ENCODE measurements around the gene APOA4. TPM values are rescaled to one million over a fixed set of nuclear protein-coding genes. Genes with fewer than 3 reads are reported as not detected.
A peak's percentile ranks its signal among the peaks of the same experiment; 100 is the strongest.

APOA4 gene
- total and polyA plus RNA-seq, 9 of the 15 experiments (the other 6 are each of a cell fraction or from before 2014, with no cell fraction given) = 0.07 TPM; not detected in 8

GRCh38 chr11:116787786-116788486 is 35.2 kb downstream of the APOA4 start, which contains the start of gene ZPR1 (continued):
- TF ChIP-seq MLLT1 (IDR thresholded peaks at IDR 0.05) (peak in 1 of 2 experiments; percentile 58; a peak in 2 of 4 replicates), JUN (IDR thresholded peaks at IDR 0.05; ENCODE audit: borderline replicate concordance, low read depth, low read length) (no peak; the same call in 1 of the 2 replicates), JUN (CRISPR knock-in tag; IDR thresholded peaks at IDR 0.05; ENCODE audit: borderline replicate concordance) (no peak), CREB1 (IDR thresholded peaks at IDR 0.05) (peak; percentile 83), CREB1 (CRISPR knock-in tag; IDR thresholded peaks at IDR 0.05) (peak; percentile 84), CTCF (IDR thresholded peaks at IDR 0.05 in 2 of 3, conservative IDR thresholded peaks at IDR 0.05 in 1 of 3; ENCODE audit: insufficient read depth in 2 of 3, low read depth in 1 of 3, low read length in 3 of 3) (no peak; a peak in 1 of 6 replicates), ZZZ3 (IDR thresholded peaks at IDR 0.05) (no peak), BCLAF1 (IDR thresholded peaks at IDR 0.05; ENCODE audit: borderline replicate concordance in 1 of 2, control insufficient read depth in 1 of 2, low read depth in 2 of 2, low read length in 1 of 2) (no peak), ZFP36 (IDR thresholded peaks at IDR 0.05; ENCODE audit: low read depth, low read length, partially characterized antibody) (no peak), ZSCAN32 (CRISPR knock-in tag; IDR thresholded peaks at IDR 0.05) (no peak), NCOR1 (IDR thresholded peaks at IDR 0.05) (no peak), NKRF (IDR thresholded peaks at IDR 0.05; ENCODE audit: borderline replicate concordance) (peak; percentile 91), EP300 (IDR thresholded peaks at IDR 0.05; ENCODE audit: low read length) (no peak), ZHX1 (conservative IDR thresholded peaks at IDR 0.05; ENCODE audit: low read length) (no peak), SMARCA5 (IDR thresholded peaks at IDR 0.05) (no peak), ZNF584 (CRISPR knock-in tag; IDR thresholded peaks at IDR 0.05; ENCODE audit: low read depth) (no peak)
